Measurements from ENCODE around the gene ADGRV1. TPM values are rescaled to one million over a fixed set of nuclear protein-coding genes. Genes with fewer than 3 reads are reported as not detected.

Gene ADGRV1
- total and polyA plus RNA-seq, 9 of the 15 experiments (the other 6 are each of a cell fraction or from before 2014, with no cell fraction given), result 21.7 to 156 (median 58.2) TPM

DNA sequence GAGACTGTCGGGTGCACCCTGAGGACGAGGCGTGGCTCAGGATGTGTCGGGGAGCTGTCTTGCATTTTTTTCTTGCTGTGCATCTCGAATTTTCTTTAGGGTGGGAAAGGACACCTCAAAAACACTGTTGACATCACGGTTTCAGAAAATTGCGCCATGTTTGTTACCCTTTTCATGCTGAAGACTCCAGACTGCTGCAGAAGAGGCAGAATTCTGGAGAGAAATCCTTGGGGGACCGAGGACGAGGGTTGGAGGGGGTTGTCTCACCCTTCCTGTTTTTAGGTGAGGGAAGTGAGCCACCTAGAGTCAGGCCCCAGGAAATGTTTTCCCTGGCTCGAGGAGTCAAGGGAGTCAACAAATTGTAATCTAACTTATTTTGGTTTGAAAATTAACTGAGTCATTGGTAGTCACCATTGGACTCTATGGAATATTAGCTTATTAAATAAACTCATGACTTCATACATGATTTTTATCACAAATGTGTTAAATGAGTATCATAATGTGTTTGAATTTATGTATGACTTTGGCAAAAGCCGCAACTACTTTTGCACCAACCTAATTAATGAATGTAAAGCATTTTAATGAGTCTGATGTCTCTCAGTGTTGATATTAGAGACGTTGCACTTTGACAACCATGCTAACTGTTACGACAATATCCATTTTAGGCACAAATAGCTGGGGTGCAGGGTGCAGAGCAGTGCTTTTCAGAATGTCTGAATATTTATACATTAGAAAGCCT lies 28.5 kb upstream of the ADGRV1 start (continued):
- TF ChIP-seq, protein P1, sequence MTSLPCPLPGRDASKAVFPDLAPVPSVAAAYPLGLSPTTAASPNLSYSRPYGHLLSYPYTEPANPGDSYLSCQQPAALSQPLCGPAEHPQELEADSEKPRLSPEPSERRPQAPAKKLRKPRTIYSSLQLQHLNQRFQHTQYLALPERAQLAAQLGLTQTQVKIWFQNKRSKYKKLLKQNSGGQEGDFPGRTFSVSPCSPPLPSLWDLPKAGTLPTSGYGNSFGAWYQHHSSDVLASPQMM (CRISPR knock-in tag; IDR thresholded peaks at IDR 0.05), result no peak
- TF ChIP-seq ZNF24 (IDR thresholded peaks at IDR 0.05) (no peak), XRCC5 (IDR thresholded peaks at IDR 0.05; ENCODE audit: low read depth, low read length) (no peak), SMARCB1 (IDR thresholded peaks at IDR 0.05; ENCODE audit: insufficient read length, low read depth) (no peak), TCF7L2 (IDR thresholded peaks at IDR 0.05; ENCODE audit: low read depth, low read length) (no peak), SNIP1 (IDR thresholded peaks at IDR 0.05; ENCODE audit: low read depth) (no peak), ZNF695 (CRISPR knock-in tag; IDR thresholded peaks at IDR 0.05) (no peak), KAT2B (IDR thresholded peaks at IDR 0.05; ENCODE audit: low read depth, low read length) (no peak), ZNF146 (CRISPR knock-in tag; IDR thresholded peaks at IDR 0.05; ENCODE audit: unreplicated experiment) (no peak), RBM22 (IDR thresholded peaks at IDR 0.05; ENCODE audit: low read depth, low read length, poor library complexity, severe bottlenecking) (no peak), MTA1 (IDR thresholded peaks at IDR 0.05; ENCODE audit: borderline replicate concordance) (peak; percentile 25; the same call in 1 of the 2 replicates), HDGF (IDR thresholded peaks at IDR 0.05) (no peak), SMARCE1 (IDR thresholded peaks at IDR 0.05) (no peak; the same call in 1 of the 2 replicates), PRMT5 (CRISPR knock-in tag; IDR thresholded peaks at IDR 0.05) (no peak), FOS (IDR thresholded peaks at IDR 0.05; ENCODE audit: extremely low read depth, insufficient read length) (no peak), NELFE (IDR thresholded peaks at IDR 0.05; ENCODE audit: insufficient read depth, insufficient read length) (no peak), SIN3A (IDR thresholded peaks at IDR 0.05; ENCODE audit: borderline replicate concordance in 2 of 2, control insufficient read depth in 1 of 2, low read depth in 2 of 2, low read length in 2 of 2) (no peak), HDAC1 (IDR thresholded peaks at IDR 0.05) (peak in 1 of 2 experiments; percentile 56; a peak in 1 of 4 replicates), XRCC4 (IDR thresholded peaks at IDR 0.05; ENCODE audit: extremely low read depth, insufficient read depth, insufficient read length) (no peak)
- TF ChIP-seq, protein P2, sequence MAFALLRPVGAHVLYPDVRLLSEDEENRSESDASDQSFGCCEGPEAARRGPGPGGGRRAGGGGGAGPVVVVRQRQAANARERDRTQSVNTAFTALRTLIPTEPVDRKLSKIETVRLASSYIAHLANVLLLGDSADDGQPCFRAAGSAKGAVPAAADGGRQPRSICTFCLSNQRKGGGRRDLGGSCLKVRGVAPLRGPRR (CRISPR knock-in tag; IDR thresholded peaks at IDR 0.05), result no peak
- TF ChIP-seq, protein P3, sequence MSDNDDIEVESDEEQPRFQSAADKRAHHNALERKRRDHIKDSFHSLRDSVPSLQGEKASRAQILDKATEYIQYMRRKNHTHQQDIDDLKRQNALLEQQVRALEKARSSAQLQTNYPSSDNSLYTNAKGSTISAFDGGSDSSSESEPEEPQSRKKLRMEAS (CRISPR knock-in tag; IDR thresholded peaks at IDR 0.05), result no peak
- TF ChIP-seq, protein P4, sequence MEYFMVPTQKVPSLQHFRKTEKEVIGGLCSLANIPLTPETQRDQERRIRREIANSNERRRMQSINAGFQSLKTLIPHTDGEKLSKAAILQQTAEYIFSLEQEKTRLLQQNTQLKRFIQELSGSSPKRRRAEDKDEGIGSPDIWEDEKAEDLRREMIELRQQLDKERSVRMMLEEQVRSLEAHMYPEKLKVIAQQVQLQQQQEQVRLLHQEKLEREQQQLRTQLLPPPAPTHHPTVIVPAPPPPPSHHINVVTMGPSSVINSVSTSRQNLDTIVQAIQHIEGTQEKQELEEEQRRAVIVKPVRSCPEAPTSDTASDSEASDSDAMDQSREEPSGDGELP (CRISPR knock-in tag; IDR thresholded peaks at IDR 0.05; ENCODE audit: borderline replicate concordance), result no peak
- TF ChIP-seq, protein P5, sequence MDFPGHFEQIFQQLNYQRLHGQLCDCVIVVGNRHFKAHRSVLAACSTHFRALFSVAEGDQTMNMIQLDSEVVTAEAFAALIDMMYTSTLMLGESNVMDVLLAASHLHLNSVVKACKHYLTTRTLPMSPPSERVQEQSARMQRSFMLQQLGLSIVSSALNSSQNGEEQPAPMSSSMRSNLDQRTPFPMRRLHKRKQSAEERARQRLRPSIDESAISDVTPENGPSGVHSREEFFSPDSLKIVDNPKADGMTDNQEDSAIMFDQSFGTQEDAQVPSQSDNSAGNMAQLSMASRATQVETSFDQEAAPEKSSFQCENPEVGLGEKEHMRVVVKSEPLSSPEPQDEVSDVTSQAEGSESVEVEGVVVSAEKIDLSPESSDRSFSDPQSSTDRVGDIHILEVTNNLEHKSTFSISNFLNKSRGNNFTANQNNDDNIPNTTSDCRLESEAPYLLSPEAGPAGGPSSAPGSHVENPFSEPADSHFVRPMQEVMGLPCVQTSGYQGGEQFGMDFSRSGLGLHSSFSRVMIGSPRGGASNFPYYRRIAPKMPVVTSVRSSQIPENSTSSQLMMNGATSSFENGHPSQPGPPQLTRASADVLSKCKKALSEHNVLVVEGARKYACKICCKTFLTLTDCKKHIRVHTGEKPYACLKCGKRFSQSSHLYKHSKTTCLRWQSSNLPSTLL (IDR thresholded peaks at IDR 0.05), result no peak
- TF ChIP-seq, protein P6, sequence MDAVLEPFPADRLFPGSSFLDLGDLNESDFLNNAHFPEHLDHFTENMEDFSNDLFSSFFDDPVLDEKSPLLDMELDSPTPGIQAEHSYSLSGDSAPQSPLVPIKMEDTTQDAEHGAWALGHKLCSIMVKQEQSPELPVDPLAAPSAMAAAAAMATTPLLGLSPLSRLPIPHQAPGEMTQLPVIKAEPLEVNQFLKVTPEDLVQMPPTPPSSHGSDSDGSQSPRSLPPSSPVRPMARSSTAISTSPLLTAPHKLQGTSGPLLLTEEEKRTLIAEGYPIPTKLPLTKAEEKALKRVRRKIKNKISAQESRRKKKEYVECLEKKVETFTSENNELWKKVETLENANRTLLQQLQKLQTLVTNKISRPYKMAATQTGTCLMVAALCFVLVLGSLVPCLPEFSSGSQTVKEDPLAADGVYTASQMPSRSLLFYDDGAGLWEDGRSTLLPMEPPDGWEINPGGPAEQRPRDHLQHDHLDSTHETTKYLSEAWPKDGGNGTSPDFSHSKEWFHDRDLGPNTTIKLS (IDR thresholded peaks at IDR 0.05; ENCODE audit: borderline replicate concordance, low read depth), result no peak

Measured in K562 (cell line).